Activated naive CD8-positive, alpha-beta T cell treated with anti-CD3 and anti-CD28 coated beads, Interleukin-2, amount 50 U/mL, for 16 hours (primary cell): ENCODE results near the gene CKS1B.

ENCODE experiments used
- DNase-seq: peaks from one replicate; pipeline ENCODE4 v3.0.0-alpha.2; 2020; ENCODE audit warnings: low read depth, low spot score

The CKS1B gene

DNA sequence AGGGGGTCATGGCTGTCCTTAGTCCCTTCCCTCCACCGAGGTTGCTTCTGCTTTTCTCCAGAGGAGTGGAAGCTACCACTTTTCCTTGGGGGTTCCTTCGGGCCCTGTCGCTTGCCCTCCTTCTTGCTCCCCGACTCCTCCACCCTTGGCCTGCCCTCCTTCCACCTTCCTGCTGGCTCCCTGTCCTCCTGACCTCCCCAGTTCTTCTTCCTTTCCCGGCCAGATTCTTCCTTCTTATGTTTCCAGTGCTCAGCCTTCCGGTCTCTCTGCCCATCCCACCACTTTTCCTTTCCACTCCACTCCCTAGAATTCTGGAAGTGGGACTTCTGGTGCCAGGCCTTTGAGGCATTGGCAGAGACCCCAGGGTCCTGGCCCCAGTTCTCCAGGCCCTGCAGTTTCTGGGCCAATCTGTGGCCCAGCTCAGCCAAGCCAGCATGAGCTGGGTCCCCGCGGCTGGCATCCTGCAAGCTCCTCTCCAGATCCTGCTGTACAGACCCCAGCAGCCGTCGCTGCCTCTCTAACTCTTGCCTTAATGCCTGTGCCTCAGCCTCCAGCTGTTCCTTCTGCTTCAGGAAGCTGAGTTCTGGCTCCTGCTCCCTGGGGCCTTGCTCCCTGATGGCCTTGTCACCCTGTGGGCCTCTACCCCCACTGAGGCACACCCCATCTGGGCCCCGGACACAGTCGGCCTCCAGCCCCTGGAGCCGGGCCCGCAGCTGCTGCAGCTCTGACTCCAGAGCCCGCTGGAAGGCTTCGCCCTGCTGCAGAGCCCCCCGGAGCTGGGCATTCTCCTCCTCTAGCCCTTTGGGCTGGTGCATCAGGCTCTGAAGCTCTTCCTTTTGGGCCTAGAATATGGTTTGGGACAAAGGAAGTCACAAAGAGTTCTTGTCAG lies 28.3 kb upstream of the CKS1B start:
- DNase-seq: no peak

DNA sequence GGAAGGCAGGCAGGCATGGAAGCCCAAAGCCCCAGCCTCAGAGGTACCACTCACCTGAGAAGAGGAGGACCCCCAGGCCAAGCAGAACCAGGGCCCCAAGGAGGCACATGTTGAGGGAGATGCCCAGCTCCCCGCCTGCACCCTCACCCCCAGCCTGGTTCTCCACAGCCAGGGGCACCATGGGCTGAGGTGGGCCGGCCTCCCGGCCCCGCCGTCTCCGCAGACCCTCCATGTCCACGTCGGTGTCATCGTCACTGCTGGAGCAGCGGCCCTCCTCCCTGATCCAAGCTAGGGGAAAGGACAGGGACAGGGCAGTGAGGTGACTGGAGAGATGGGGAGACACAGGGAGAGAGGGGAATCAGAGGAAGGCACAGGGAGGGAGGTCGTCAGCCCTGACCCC lies 26.4 kb upstream of the CKS1B start:
- no peak for DNase-seq

GRCh38 chr1:154951901-154952657 lies 22.4 kb upstream of the CKS1B start:
- no peak for DNase-seq

- DNase-seq: no peak
Observed at GRCh38 chr1:154952664-154953063, 21.8 kb upstream of the CKS1B start.

DNA sequence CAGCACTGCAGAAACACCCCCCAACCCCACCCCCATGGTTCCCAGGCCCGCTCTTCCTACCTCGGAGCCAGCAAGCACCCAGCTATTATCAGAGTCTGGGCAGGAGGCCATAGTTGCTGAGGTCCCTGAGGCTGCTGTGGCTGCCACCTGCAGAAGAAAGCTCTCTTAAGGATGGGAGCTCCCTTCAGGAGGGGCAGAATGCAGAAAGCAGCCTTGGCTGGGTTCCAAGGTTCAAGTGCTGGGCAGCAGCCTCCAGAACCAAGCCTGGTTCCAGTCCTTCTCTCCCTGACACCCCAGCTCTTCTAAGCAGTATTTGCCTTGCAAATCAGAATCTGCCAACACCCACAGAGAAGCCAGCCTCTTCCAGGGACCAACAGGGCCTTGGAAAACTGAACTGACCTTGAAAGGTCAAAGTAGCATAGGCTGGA lies 20.9 kb upstream of the CKS1B start:
- no peak for DNase-seq

- DNase-seq: no peak
Observed at GRCh38 chr1:154954541-154954940, 19.9 kb upstream of the CKS1B start.

DNA sequence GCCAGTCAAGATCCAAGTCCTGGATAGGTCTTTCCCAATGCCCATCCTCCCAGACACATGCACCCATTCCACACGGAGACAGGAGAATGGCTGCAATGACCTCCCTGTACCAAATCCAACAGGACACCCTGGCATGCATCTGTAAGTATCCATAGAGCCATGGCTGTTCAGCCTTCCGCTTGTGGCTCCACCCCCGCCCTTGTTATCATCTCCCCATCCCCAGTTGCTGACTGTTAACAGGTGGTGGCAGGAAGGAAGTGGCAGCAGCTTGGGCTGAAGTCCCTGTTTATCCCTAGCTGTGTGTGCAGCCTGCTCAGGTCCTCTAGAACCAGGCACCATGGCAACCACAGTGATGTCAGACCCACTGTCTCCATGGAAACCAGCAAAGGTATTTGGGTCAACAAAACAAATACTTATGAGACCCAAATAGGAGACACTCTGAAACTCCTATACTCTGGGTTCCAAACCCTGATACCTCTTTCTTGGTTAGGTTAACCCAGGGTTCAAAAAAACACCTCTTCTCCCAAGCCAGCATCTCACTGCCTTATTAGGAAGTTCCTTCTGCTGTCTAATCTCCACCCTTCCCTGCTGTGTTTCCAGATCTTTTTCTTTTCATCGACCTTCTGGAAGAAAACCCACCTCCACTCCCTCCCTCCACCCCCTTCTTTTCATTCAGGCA lies 19.3 kb upstream of the CKS1B start:
- DNase-seq: no peak

DNA sequence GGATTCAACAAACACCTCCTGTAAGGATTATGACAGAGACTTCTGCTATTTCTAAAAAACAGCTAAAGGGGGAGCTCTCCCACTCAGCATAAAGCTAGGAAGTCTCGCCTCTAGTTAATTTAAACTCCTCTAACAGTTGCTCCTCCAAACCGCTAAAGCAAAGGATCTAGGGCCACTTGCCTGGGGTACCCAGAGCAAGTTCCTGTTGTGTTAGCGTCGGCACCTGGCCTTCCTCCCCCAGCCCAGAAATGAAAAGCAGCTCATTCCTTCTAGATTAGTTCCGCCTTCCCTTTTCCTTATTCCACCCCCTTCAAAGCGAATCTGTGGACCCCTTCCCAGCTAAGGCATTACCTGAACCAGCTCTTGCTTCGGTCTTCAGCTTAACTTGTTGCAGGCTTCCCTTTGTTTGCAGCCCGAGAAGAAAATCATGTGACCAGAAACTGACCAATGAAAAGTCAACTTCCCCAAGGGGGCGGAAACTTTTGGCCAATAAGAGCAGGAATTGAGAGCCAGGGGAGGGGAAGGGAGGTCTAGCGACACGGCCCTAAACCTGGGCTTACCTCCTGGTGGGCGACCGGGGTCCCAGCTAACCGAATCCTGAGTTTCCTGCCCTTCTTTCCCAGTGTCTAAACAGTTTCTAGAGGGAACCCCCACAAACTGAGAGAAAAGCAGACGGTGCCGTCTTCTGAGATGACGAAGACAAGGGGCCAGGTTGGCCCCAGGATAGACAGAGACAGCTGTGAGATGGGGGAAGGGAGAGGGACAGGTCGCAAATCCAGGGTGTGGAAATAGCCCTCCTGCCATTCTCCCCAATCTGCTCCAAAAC lies 18.6 kb upstream of the CKS1B start, which contains the start of gene PBXIP1:
TSS of gene PBXIP1 (minus strand) at position 382 of the 826 bp plus-strand sequence. CDS start 2,378 bp downstream, outside the sequence.
- peak; percentile 68 for DNase-seq

- DNase-seq: no peak
Observed at GRCh38 chr1:154956544-154956941, 17.9 kb upstream of the CKS1B start.

- no peak for DNase-seq
Observed at GRCh38 chr1:154957091-154957657, 17.3 kb upstream of the CKS1B start.

DNA sequence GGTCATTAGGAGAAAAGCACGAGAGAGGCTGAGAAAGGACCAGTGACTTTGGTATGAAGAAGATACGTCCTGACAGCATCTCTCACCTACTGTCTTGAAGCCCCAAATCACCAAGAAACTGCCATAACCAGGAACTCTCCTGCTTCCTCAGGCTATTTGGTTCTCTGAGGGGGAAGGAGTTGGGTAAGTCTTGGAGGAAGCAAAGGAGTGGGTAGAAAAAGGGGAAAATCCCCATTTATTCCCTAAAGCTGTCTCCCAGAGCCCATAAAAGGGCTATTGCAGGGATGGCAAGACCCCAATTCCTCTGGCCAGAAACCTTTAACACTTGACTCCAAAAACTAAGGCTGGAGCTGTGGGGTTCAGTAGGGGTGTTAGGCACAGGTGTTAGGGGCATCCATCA lies 16.4 kb upstream of the CKS1B start:
- DNase-seq: no peak

DNA sequence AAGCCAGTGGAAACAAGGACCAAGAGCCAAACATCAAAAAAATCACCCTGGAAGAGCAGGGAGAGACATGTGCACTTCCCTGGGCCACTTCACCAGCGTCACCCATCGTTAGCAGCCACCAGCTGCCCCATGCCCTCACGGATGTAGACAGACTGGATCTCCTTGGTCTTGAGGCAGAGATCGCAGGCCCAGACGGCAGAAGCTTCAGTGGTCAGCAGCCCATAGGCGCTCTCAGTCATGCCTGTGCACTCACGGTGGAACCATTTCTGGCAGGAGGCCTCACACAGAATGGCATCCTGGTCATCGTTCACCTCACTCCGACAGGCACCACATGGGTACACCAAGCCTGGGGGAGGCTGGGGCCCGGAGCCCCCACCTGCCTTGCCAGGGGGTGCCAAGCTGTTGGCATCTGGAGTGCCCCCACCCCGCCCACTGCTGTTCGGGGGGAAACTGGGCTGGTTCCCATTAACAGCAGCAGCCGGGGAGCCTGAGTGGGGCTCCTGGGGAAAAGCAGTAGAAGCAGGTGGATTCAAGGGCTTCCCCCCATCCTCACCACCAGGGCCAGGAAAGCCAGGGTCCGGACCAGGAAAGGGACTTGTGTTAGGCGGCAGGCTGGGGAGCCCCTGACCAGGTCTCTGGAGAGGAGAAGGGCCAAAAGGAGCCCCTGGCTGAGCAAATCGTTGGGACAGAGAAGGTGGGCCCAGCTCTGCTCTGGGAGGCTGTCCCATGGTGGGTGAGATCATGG lies 15.6 kb upstream of the CKS1B start:
- DNase-seq: no peak

- DNase-seq: no peak
Observed at GRCh38 chr1:154959426-154959780, 15.1 kb upstream of the CKS1B start.

GRCh38 chr1:154960446-154961136 lies 13.9 kb upstream of the CKS1B start:
- no peak for DNase-seq

DNA sequence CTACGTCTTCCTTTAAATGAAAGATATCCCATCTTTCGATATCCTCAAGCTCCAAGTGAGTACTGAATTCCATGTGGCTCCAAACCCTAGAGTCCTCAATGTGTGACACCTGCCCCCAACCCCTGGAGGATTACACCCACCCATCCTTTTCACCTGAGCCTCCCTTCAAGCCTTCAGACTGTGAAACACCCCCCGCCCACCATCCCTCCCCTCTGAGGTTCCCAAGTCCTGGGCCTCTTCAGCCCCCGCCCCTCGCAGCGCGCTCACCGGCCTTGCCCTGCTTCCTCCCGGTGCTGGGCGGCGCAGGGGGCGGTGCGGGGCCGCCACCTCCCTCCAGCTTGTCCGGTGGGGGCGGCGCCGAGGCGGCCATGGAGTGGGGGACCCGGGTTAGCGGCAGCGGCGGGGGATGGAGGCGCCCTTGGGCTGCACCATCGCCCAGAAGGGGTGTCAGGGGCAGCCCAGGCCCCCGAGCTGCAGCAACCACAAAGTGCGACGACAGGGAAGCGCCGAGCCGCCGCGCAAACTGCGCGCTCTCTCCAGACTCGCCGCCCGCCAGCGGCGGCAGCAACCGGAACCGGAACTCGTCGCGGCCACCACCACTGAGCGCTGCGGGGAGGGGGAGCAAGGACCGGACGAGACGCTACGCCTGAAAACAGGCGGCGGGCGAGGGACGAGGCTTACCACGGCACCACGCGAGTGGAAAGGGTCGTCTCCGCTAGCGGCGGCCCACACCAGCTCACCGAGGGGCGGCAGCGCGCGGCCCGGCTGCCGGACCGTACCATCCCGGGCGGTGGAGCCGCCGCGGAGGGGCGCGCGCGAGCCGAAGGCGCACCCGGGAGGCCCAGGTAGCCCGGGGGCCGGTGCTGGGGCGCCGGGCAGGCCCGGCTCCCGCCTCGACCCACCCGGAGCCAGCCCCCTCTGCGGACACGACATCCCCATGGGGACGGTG lies 13.0 kb upstream of the CKS1B start, which contains the start of gene PYGO2:
TSS of gene PYGO2 (minus strand) at position 576 of the 949 bp plus-strand sequence. CDS start at position 370, 206 bp downstream.
- DNase-seq: peak; percentile 64

DNA sequence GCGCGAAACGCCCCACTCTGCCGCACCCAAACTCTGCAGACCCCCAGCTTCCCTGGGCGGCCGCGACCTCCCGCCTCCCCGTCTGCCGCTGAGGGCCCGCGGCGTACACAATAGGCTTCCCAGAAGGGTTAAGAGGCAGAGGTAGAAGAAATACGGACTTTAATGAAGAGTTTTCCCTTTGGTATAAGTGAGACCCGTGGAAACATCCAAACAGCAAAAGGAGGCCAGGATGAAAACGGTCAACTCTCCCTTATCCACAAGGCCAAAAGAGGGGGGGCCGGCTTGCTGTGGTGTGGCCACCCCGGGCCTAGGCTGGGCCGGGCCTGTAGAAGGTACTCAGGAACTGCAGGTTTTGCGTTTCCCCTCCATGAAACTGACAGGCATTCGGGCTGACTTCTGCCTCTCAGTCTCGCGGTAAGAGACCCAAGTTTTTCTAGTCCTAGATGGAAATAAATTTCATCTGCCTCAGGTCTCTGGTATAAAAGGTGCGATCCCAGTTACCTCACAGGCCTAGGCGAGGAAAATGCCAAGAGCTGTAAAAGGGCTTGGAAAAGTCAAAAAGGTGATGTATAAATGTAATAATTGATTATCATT lies 12.2 kb upstream of the CKS1B start:
- DNase-seq: no peak

DNA sequence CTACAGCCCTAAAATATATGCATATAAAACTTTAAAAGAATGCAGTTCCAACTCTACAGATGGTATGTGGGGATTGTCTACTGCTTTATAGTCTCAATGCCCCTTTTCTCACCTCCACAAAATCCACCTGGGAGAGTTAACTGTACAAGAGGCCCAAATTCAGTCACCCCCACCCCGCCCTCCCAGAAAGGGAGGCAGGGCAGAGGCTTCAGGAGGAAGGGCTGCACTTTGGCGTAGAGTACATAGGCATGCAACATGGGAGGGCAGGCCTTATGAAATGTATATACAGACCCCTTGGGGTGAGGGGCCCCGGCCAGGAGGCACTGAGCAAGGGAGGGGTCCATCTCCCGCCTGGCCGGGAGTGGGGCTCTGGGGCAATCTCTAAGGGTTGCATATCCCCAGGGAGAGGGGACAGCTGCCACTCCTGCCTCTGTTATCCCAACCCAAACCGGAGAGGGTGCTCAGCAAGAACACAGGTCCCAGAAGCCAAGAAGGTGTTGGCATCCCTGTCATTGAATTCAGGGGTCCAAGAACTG lies 11.6 kb upstream of the CKS1B start:
- no peak for DNase-seq

GRCh38 chr1:154963643-154964042 lies 10.8 kb upstream of the CKS1B start:
- DNase-seq: no peak
